Measurements from ENCODE around the gene MAPRE3. TPM values are rescaled to one million over a fixed set of nuclear protein-coding genes. Genes with fewer than 3 reads are reported as not detected.
"Not testable (repeated sequence)": the region's sequence is repeated elsewhere in the genome, so short reads cannot be mapped to it uniquely, and the experiment has no call there.

MAPRE3 gene
- total and polyA plus RNA-seq, 2 experiments from 2014 or later = 7.9 to 23.0 TPM

- peak; percentile 36 for DNase-seq
- peak overlapping the region; percentile 96 for H3K9ac ChIP-seq
These were observed 101.8 kb downstream of the MAPRE3 start for GRCh38 chr2:27071990-27072830.

GRCh38 chr2:27072920-27073319, 102.5 kb downstream of the MAPRE3 start:
- 98 to 99% methylated on average over 5 of the region's 5 CpGs for WGBS, 2 experiments (ENCODE audit: low coverage in 1 of 2, low lambda C conversion rate in 2 of 2, missing lambda C conversion rate in 2 of 2)
- H3K4me2 ChIP-seq (ENCODE audit: unreplicated experiment) = no peak overlapping the region
- in situ Hi-C loops (cut with MboI) = no loop called here
- H2AFZ ChIP-seq = no peak overlapping the region
- peaks cover 13% of the 10 kb centered on the region for H3K36me3 ChIP-seq (ENCODE audit: low read depth)
- H3K9ac ChIP-seq = no peak overlapping the region
- no peaks in the 10 kb centered on the region for H4K20me1 ChIP-seq (ENCODE audit: insufficient read depth)
- no peaks in the 10 kb centered on the region for H3K9me2 ChIP-seq (ENCODE audit: insufficient read depth)
- H3K27ac ChIP-seq = no peak overlapping the region
- H3F3A ChIP-seq (ENCODE audit: insufficient read depth) = peaks cover 5% of the 10 kb centered on the region; the same call in 1 of the 2 replicates
- TF ChIP-seq EZH2phosphoT487 (IDR thresholded peaks at IDR 0.05; ENCODE audit: insufficient read depth, low read depth) (no peak), EZH2 (IDR thresholded peaks at IDR 0.05; ENCODE audit: insufficient read depth, poor library complexity, severe bottlenecking) (no peak)
- H3K27me3 ChIP-seq (replicated peaks; ENCODE audit: insufficient read depth) = no peaks in the 10 kb centered on the region
- DNase-seq = no peak
- H3K4me1 ChIP-seq (ENCODE audit: insufficient read depth) = peaks cover 21% of the 10 kb centered on the region
- peaks cover 35% of the 10 kb centered on the region for H3K79me2 ChIP-seq (ENCODE audit: insufficient read depth)
- no peaks in the 10 kb centered on the region for H3K9me3 ChIP-seq (ENCODE audit: low read depth)
- no peak overlapping the region for H3K4me3 ChIP-seq

More at GRCh38 chr2:27071990-27072830, 101.8 kb downstream of the MAPRE3 start:
- H3K9me3 ChIP-seq (ENCODE audit: low read depth) = no peaks in the 10 kb centered on the region
- H3K79me2 ChIP-seq (ENCODE audit: insufficient read depth) = peaks cover 42% of the 10 kb centered on the region
- peak overlapping the region; percentile 79 for H3K4me2 ChIP-seq (ENCODE audit: unreplicated experiment)
- H3K9me2 ChIP-seq (ENCODE audit: insufficient read depth) = no peaks in the 10 kb centered on the region
- TF ChIP-seq EZH2phosphoT487 (IDR thresholded peaks at IDR 0.05; ENCODE audit: insufficient read depth, low read depth) = no peak
- H3K27me3 ChIP-seq (replicated peaks; ENCODE audit: insufficient read depth) = no peaks in the 10 kb centered on the region
- H3K27ac ChIP-seq = no peak overlapping the region
- in situ Hi-C loops (cut with MboI) = no loop called here
- H4K20me1 ChIP-seq (ENCODE audit: insufficient read depth) = no peaks in the 10 kb centered on the region
- peak overlapping the region; percentile 91 for H3K4me3 ChIP-seq
- H3K36me3 ChIP-seq (ENCODE audit: low read depth) = peaks cover 13% of the 10 kb centered on the region
- H3K4me1 ChIP-seq (ENCODE audit: insufficient read depth) = peaks cover 21% of the 10 kb centered on the region
- peaks cover 12% of the 10 kb centered on the region; the same call in 1 of the 2 replicates for H3F3A ChIP-seq (ENCODE audit: insufficient read depth)
- H2AFZ ChIP-seq = peak overlapping the region; percentile 79
- 14 to 22% methylated on average over 23 to 26 of the region's 34 CpGs for WGBS, 2 experiments (ENCODE audit: low coverage in 1 of 2, low lambda C conversion rate in 2 of 2, missing lambda C conversion rate in 2 of 2)

GRCh38 chr2:27073782-27074181, 103.3 kb downstream of the MAPRE3 start:
- no peak overlapping the region for H3K27ac ChIP-seq
- 91% methylated on average over 2 of the region's 2 CpGs for WGBS, 2 experiments (ENCODE audit: low coverage in 1 of 2, low lambda C conversion rate in 2 of 2, missing lambda C conversion rate in 2 of 2)

GRCh38 chr2:27074738-27075565, 104.5 kb downstream of the MAPRE3 start:
- Histone ChIP-seq H3K9ac (no peak overlapping the region), H3K4me1 (ENCODE audit: insufficient read depth) (peaks cover 7% of the 10 kb centered on the region), H3K9me2 (ENCODE audit: insufficient read depth) (no peaks in the 10 kb centered on the region), H3K36me3 (ENCODE audit: low read depth) (peaks cover 4% of the 10 kb centered on the region; the same call in 1 of the 2 replicates), H2AFZ (no peak overlapping the region), H3F3A (ENCODE audit: insufficient read depth) (no peaks in the 10 kb centered on the region), H3K79me2 (ENCODE audit: insufficient read depth) (peaks cover 30% of the 10 kb centered on the region), H3K4me2 (ENCODE audit: unreplicated experiment) (no peak overlapping the region), H3K27ac (no peak overlapping the region), H3K4me3 (no peak overlapping the region), H3K27me3 (replicated peaks; ENCODE audit: insufficient read depth) (no peaks in the 10 kb centered on the region), H3K9me3 (ENCODE audit: low read depth) (no peaks in the 10 kb centered on the region), H4K20me1 (ENCODE audit: insufficient read depth) (no peaks in the 10 kb centered on the region)
- TF ChIP-seq EZH2phosphoT487 (IDR thresholded peaks at IDR 0.05; ENCODE audit: insufficient read depth, low read depth) (no peak), EZH2 (IDR thresholded peaks at IDR 0.05; ENCODE audit: insufficient read depth, poor library complexity, severe bottlenecking) (no peak)
- no peak for DNase-seq
- in situ Hi-C loops (cut with MboI) = no loop called here
- WGBS, 2 experiments (ENCODE audit: low coverage in 1 of 2, low lambda C conversion rate in 2 of 2, missing lambda C conversion rate in 2 of 2) = 81 to 88% methylated on average over 4 of the region's 4 CpGs

More at GRCh38 chr2:27073782-27074181, 103.3 kb downstream of the MAPRE3 start:
- DNase-seq = no peak
- Histone ChIP-seq H3K9me2 (ENCODE audit: insufficient read depth) (no peaks in the 10 kb centered on the region), H3F3A (ENCODE audit: insufficient read depth) (0 out of 2 replicates have a peak, but pooled peaks cover 3% of the 10 kb centered on the region), H3K4me2 (ENCODE audit: unreplicated experiment) (no peak overlapping the region), H3K79me2 (ENCODE audit: insufficient read depth) (peaks cover 30% of the 10 kb centered on the region), H3K27me3 (replicated peaks; ENCODE audit: insufficient read depth) (no peaks in the 10 kb centered on the region), H3K9ac (no peak overlapping the region), H3K36me3 (ENCODE audit: low read depth) (peaks cover 10% of the 10 kb centered on the region), H3K4me3 (no peak overlapping the region), H4K20me1 (ENCODE audit: insufficient read depth) (no peaks in the 10 kb centered on the region), H3K4me1 (ENCODE audit: insufficient read depth) (peaks cover 17% of the 10 kb centered on the region), H2AFZ (no peak overlapping the region), H3K9me3 (ENCODE audit: low read depth) (no peaks in the 10 kb centered on the region)
- in situ Hi-C loops (cut with MboI) = no loop called here
- no peak for TF ChIP-seq EZH2 (IDR thresholded peaks at IDR 0.05; ENCODE audit: insufficient read depth, poor library complexity, severe bottlenecking)
- no peak for TF ChIP-seq EZH2phosphoT487 (IDR thresholded peaks at IDR 0.05; ENCODE audit: insufficient read depth, low read depth)

DNA sequence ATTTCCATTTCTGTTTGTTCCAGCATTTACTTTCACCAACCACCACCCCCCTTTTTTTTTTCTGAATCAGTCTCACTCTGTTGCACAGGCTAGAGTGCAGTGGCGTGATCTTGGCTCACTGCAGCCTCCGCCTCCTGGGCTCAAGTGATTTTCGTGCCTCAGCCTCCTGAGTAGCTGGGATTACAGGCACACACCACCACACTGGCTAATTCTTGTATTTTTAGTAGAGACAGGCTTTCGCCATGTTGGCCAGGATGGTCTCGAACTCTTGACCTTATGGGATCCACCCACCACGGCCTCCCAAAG, 105.1 kb downstream of the MAPRE3 start:
- H3K4me1 ChIP-seq (ENCODE audit: insufficient read depth); DNase-seq; H3K9me2 ChIP-seq (ENCODE audit: insufficient read depth); H3K9ac ChIP-seq; H3F3A ChIP-seq (ENCODE audit: insufficient read depth); H2AFZ ChIP-seq; H3K4me3 ChIP-seq; in situ Hi-C loops (cut with MboI); H3K4me2 ChIP-seq (ENCODE audit: unreplicated experiment); H3K27ac ChIP-seq; H3K9me3 ChIP-seq (ENCODE audit: low read depth); H3K36me3 ChIP-seq (ENCODE audit: low read depth); H3K27me3 ChIP-seq (replicated peaks; ENCODE audit: insufficient read depth); H4K20me1 ChIP-seq (ENCODE audit: insufficient read depth): not testable (repeated sequence)
- peaks cover 30% of the 10 kb centered on the region for H3K79me2 ChIP-seq (ENCODE audit: insufficient read depth)
- 91 to 94% methylated on average over 6 of the region's 6 CpGs for WGBS, 2 experiments (ENCODE audit: low coverage in 1 of 2, low lambda C conversion rate in 2 of 2, missing lambda C conversion rate in 2 of 2)
